Stimulated activated memory B cell treated with anti-CD40 and anti-IgM and Interleukin-4, amounts not matched to agents 10 μg/mL and 1 μg/mL and 100 μg/mL, for 72 hours (primary cell): Measurements from ENCODE around the gene RGS3.
"Not testable (repeated sequence)": the region's sequence is repeated elsewhere in the genome, so short reads cannot be mapped to it uniquely, and the experiment has no call there.

Source experiments
- ATAC-seq: fragments of 150-1000 bp; cut with Tn5 transposase; 2 replicates; pipeline ENCODE4 v1.10.0; 2021
- H3K27ac Mint-ChIP-seq: one replicate; pipeline ENCODE4 v1.8.0; 2022; ENCODE audit warnings: mild to moderate bottlenecking, mixed read lengths
- H3K27me3 Mint-ChIP-seq: one replicate; pipeline ENCODE4 v1.8.0; 2022; ENCODE audit warnings: mixed read lengths
- H3K36me3 Mint-ChIP-seq: one replicate; pipeline ENCODE4 v1.8.0; 2022; ENCODE audit warnings: mixed read lengths
- H3K4me1 Mint-ChIP-seq: one replicate; pipeline ENCODE4 v1.8.0; 2022; ENCODE audit warnings: mixed read lengths
- H3K4me3 Mint-ChIP-seq: one replicate; pipeline ENCODE4 v1.8.0; 2022; ENCODE audit warnings: mild to moderate bottlenecking, moderate library complexity, mixed read lengths
- H3K9me3 Mint-ChIP-seq: one replicate; pipeline ENCODE4 v1.8.0; 2022; ENCODE audit warnings: mixed read lengths

Gene RGS3

GRCh38 chr9:113463418-113464285 lies at the start of gene RGS3:
Gene RGS3, plus strand, starts transcription at chr9:113463727. Its CDS starts 76 bp downstream, at chr9:113463803.
- no peaks in the 10 kb centered on the region for H3K36me3 Mint-ChIP-seq
- peak; percentile 50 for ATAC-seq
- H3K9me3 Mint-ChIP-seq: peaks cover 4% of the 10 kb centered on the region
- no peaks in the 10 kb centered on the region for H3K27me3 Mint-ChIP-seq
- H3K4me3 Mint-ChIP-seq: no peak within 1 kb of the TSS
- no peak within 1 kb of the TSS for H3K27ac Mint-ChIP-seq
- H3K4me1 Mint-ChIP-seq: no peaks in the 10 kb centered on the region

- no peaks in the 10 kb centered on the region for H3K36me3 Mint-ChIP-seq
- no peaks in the 10 kb centered on the region for H3K9me3 Mint-ChIP-seq
- no peak overlapping the region for H3K4me3 Mint-ChIP-seq
- H3K27ac Mint-ChIP-seq: no peak overlapping the region
- no peaks in the 10 kb centered on the region for H3K4me1 Mint-ChIP-seq
- H3K27me3 Mint-ChIP-seq: no peaks in the 10 kb centered on the region
- ATAC-seq: peak; percentile 98
Measured at GRCh38 chr9:113416149-113416721, 47.3 kb upstream of the RGS3 start.

GRCh38 chr9:113417370-113417769 lies 46.2 kb upstream of the RGS3 start:
- no peaks in the 10 kb centered on the region for H3K4me1 Mint-ChIP-seq
- ATAC-seq: no peak
- no peaks in the 10 kb centered on the region for H3K36me3 Mint-ChIP-seq
- no peaks in the 10 kb centered on the region for H3K9me3 Mint-ChIP-seq
- H3K27me3 Mint-ChIP-seq: no peaks in the 10 kb centered on the region
- H3K4me3 Mint-ChIP-seq: no peak overlapping the region
- H3K27ac Mint-ChIP-seq: no peak overlapping the region

- Mint-ChIP-seq H3K9me3 (no peaks in the 10 kb centered on the region), H3K27me3 (peaks cover 9% of the 10 kb centered on the region), H3K4me3 (no peak overlapping the region), H3K27ac (no peak overlapping the region), H3K4me1 (no peaks in the 10 kb centered on the region), H3K36me3 (no peaks in the 10 kb centered on the region)
- no peak for ATAC-seq
Measured at GRCh38 chr9:113421726-113422125, 41.8 kb upstream of the RGS3 start.

GRCh38 chr9:113425072-113425471 lies 38.5 kb upstream of the RGS3 start:
- no peak overlapping the region for H3K4me3 Mint-ChIP-seq
- no peaks in the 10 kb centered on the region for H3K36me3 Mint-ChIP-seq
- no peaks in the 10 kb centered on the region for H3K9me3 Mint-ChIP-seq
- H3K4me1 Mint-ChIP-seq: no peaks in the 10 kb centered on the region
- no peak overlapping the region for H3K27ac Mint-ChIP-seq
- ATAC-seq: no peak
- H3K27me3 Mint-ChIP-seq: peaks cover 9% of the 10 kb centered on the region

GRCh38 chr9:113426701-113427100 lies 36.8 kb upstream of the RGS3 start:
- H3K4me1 Mint-ChIP-seq: no peaks in the 10 kb centered on the region
- no peaks in the 10 kb centered on the region for H3K9me3 Mint-ChIP-seq
- no peak overlapping the region for H3K27ac Mint-ChIP-seq
- H3K36me3 Mint-ChIP-seq: no peaks in the 10 kb centered on the region
- H3K4me3 Mint-ChIP-seq: no peak overlapping the region
- no peak for ATAC-seq
- peaks cover 9% of the 10 kb centered on the region for H3K27me3 Mint-ChIP-seq

GRCh38 chr9:113427629-113428028 lies 35.9 kb upstream of the RGS3 start:
- peaks cover 9% of the 10 kb centered on the region for H3K27me3 Mint-ChIP-seq
- H3K4me1 Mint-ChIP-seq: no peaks in the 10 kb centered on the region
- H3K4me3 Mint-ChIP-seq: no peak overlapping the region
- ATAC-seq: no peak
- no peaks in the 10 kb centered on the region for H3K36me3 Mint-ChIP-seq
- H3K9me3 Mint-ChIP-seq: no peaks in the 10 kb centered on the region
- peak overlapping the region; percentile 20 for H3K27ac Mint-ChIP-seq

- Mint-ChIP-seq H3K4me1 (no peaks in the 10 kb centered on the region), H3K4me3 (no peak overlapping the region), H3K9me3 (no peaks in the 10 kb centered on the region), H3K27ac (peak overlapping the region; percentile 20), H3K36me3 (no peaks in the 10 kb centered on the region), H3K27me3 (peaks cover 9% of the 10 kb centered on the region)
- ATAC-seq: no peak
Measured at GRCh38 chr9:113428062-113428615, 35.4 kb upstream of the RGS3 start.

- Mint-ChIP-seq H3K27ac (no peak overlapping the region), H3K4me3 (no peak overlapping the region), H3K4me1 (no peaks in the 10 kb centered on the region)
Measured at GRCh38 chr9:113431191-113431590, 32.3 kb upstream of the RGS3 start.

GRCh38 chr9:113436728-113437515 lies 26.6 kb upstream of the RGS3 start:
- Mint-ChIP-seq H3K27me3 (no peaks in the 10 kb centered on the region), H3K4me3 (no peak overlapping the region), H3K36me3 (no peaks in the 10 kb centered on the region), H3K4me1 (no peaks in the 10 kb centered on the region), H3K9me3 (peaks cover 4% of the 10 kb centered on the region), H3K27ac (no peak overlapping the region)
- ATAC-seq: no peak

More at GRCh38 chr9:113431191-113431590, 32.3 kb upstream of the RGS3 start:
- Mint-ChIP-seq H3K27me3 (no peaks in the 10 kb centered on the region), H3K9me3 (peaks cover 4% of the 10 kb centered on the region), H3K36me3 (no peaks in the 10 kb centered on the region)
- ATAC-seq: no peak

GRCh38 chr9:113437716-113438115 lies 25.8 kb upstream of the RGS3 start:
- H3K27me3 Mint-ChIP-seq, H3K4me3 Mint-ChIP-seq, H3K9me3 Mint-ChIP-seq, H3K36me3 Mint-ChIP-seq, ATAC-seq, H3K4me1 Mint-ChIP-seq, H3K27ac Mint-ChIP-seq: not testable (repeated sequence)

GRCh38 chr9:113444736-113445135 lies 18.8 kb upstream of the RGS3 start:
- ATAC-seq: no peak
- Mint-ChIP-seq H3K4me3 (no peak overlapping the region), H3K27ac (no peak overlapping the region), H3K9me3 (no peaks in the 10 kb centered on the region), H3K27me3 (no peaks in the 10 kb centered on the region), H3K36me3 (no peaks in the 10 kb centered on the region), H3K4me1 (no peaks in the 10 kb centered on the region)

GRCh38 chr9:113446323-113446740 lies 17.2 kb upstream of the RGS3 start:
- Mint-ChIP-seq H3K4me1 (no peaks in the 10 kb centered on the region), H3K27ac (no peak overlapping the region), H3K9me3 (no peaks in the 10 kb centered on the region), H3K27me3 (no peaks in the 10 kb centered on the region), H3K4me3 (no peak overlapping the region), H3K36me3 (no peaks in the 10 kb centered on the region)
- no peak for ATAC-seq

- ATAC-seq: no peak
- H3K27me3 Mint-ChIP-seq: no peaks in the 10 kb centered on the region
- H3K9me3 Mint-ChIP-seq: no peaks in the 10 kb centered on the region
Measured at GRCh38 chr9:113449376-113449775, 14.2 kb upstream of the RGS3 start.

GRCh38 chr9:113452113-113452605 lies 11.4 kb upstream of the RGS3 start:
- no peak overlapping the region for H3K27ac Mint-ChIP-seq
- no peaks in the 10 kb centered on the region for H3K36me3 Mint-ChIP-seq

More at GRCh38 chr9:113449376-113449775, 14.2 kb upstream of the RGS3 start:
- Mint-ChIP-seq H3K36me3 (no peaks in the 10 kb centered on the region), H3K4me3 (no peak overlapping the region), H3K27ac (no peak overlapping the region), H3K4me1 (no peaks in the 10 kb centered on the region)

More at GRCh38 chr9:113452113-113452605, 11.4 kb upstream of the RGS3 start:
- H3K9me3 Mint-ChIP-seq: no peaks in the 10 kb centered on the region
- no peak for ATAC-seq
- no peak overlapping the region for H3K4me3 Mint-ChIP-seq
- H3K4me1 Mint-ChIP-seq: no peaks in the 10 kb centered on the region
- no peaks in the 10 kb centered on the region for H3K27me3 Mint-ChIP-seq
